Spinal cord (tissue), 10 donors: ENCODE data around the gene MRAS. TPM values are rescaled to one million over a fixed set of nuclear protein-coding genes. Genes with fewer than 3 reads are reported as not detected.

ENCODE experiments used
- DNase-seq, 6 donors: peaks; one replicate each; pipeline versions ENCODE4 v3.0.0 to v3.0.0-alpha.2; 2013 to 2015; ENCODE audit warnings: low spot score in 6 of 6, low read depth in 4 of 6
- H3K27ac ChIP-seq: one replicate; pipeline ENCODE4 v1.5.1; 2013; ENCODE audit warnings: low read depth, low read length, control low read depth
- H3K27me3 ChIP-seq: one replicate; pipeline ENCODE4 v1.6.1; 2013; ENCODE audit warnings: low read length; ENCODE audit not compliant: control insufficient read depth, insufficient read depth
- H3K36me3 ChIP-seq: one replicate; pipeline ENCODE4 v1.6.1; 2013; ENCODE audit warnings: low read length; ENCODE audit not compliant: control insufficient read depth, insufficient read depth
- H3K4me1 ChIP-seq: one replicate; pipeline ENCODE4 v1.6.1; 2013; ENCODE audit warnings: low read length; ENCODE audit not compliant: control insufficient read depth, insufficient read depth
- H3K4me3 ChIP-seq: one replicate; pipeline ENCODE4 v1.5.1; 2013; ENCODE audit warnings: low read depth, low read length, control low read depth
- H3K9me3 ChIP-seq: one replicate; pipeline ENCODE4 v1.6.1; 2013; ENCODE audit warnings: low read length; ENCODE audit not compliant: control insufficient read depth, insufficient read depth
- WGBS: methylation state at CpG from one replicate; pipeline ENCODE4 v1.1.5; 2013; ENCODE audit warnings: missing lambda C conversion rate; ENCODE audit not compliant: insufficient coverage; 5-methylcytosine and 5-hydroxymethylcytosine counted together
- long read RNA-seq, 4 donors: transcript quantifications; one replicate each; lab custom pipeline, GENCODE V29; 2026
- polyA plus RNA-seq, 2 donors: library from polyadenylated mRNA; unstranded; fragments of 120-200 nt; gene quantifications; one replicate each; pipeline ENCODE4 v1.2.1, GENCODE V29; 2013; ENCODE audit not compliant: insufficient read length in 2 of 2
- total RNA-seq, 2 donors: library from RNA; depleted of rRNA in 1 of 2; stranded (reverse); fragments of 120-200 nt in 1 of 2; fragments of >200 nt in 1 of 2; gene quantifications; one replicate each; pipeline versions ENCODE4 v1.2.3 to v1.2.4, GENCODE V29; 2013 to 2014
- donor health status: healthy.

The MRAS gene
- 10 to 100 TPM; 55.0 to 81.9 TPM for total RNA-seq
- 10 to 100 TPM; 81.4 to 83.9 TPM for polyA plus RNA-seq
- long read RNA-seq, donor 1, full-length matches to known transcripts: 17 of 30 reads
- long read RNA-seq, donor 1, partial matches to known transcripts: 7 of 30 reads
- long read RNA-seq, donor 1, other reads (novel, unspliced or antisense): 6 of 30 reads
- long read RNA-seq, donor 2, full-length matches to known transcripts: 5 of 5 reads
- long read RNA-seq, donor 2, partial matches to known transcripts: 0 of 5 reads
- long read RNA-seq, donor 2, other reads (novel, unspliced or antisense): 0 of 5 reads
- long read RNA-seq, donor 3, full-length matches to known transcripts: 5 of 5 reads
- long read RNA-seq, donor 3, partial matches to known transcripts: 0 of 5 reads
- long read RNA-seq, donor 3, other reads (novel, unspliced or antisense): 0 of 5 reads
- long read RNA-seq, donor 4: 0 reads

DNA sequence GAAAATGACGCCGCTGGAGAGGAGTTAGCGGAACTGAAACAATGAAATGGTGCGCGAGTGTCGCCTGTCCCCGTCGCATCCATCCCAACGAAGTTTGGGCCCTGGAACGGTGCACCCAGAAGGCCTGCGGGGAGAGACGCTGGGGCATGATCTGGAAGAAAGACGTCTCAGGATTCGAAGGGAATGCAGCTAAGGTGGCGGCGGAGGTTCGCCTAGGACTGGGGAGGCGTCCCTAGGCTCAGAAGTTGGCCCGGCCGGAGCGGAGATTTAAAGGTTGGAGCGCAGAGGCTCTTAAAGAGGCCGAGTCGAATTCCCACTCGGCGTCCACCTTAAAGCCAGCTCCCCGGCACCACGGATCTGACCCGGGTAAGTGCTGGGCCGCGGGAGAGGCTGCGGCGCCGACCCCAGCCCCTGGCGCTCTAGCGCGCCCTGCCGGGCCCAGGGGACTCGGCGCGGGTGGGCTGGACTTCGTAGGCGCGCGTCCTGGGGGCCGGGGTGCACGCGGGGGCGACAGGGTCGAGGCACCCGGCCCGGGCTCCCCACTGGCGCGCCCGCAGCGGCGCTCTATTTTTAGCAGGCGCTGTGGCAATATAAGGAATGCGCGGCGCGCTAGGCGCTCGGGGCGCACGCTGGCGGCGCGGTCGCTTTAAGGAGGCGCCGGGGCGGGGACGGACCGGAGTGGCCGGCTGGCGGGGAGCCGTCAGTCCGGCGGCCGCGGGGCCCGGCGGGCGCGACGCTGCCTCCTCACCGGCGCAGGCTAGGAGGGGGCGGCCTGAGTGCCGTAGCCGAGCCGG, at the start of gene MRAS:
TSS of gene MRAS (plus strand) at position 620 of the 794 bp plus-strand sequence. CDS start 24,305 bp downstream, outside the sequence.
- H3K9me3 ChIP-seq: no peaks in the 10 kb centered on the region
- peak within 1 kb of the TSS; percentile 87 for H3K27ac ChIP-seq
- DNase-seq: peak in 2 of 6 donors; percentile 81 to 89
- no peaks in the 10 kb centered on the region for H3K27me3 ChIP-seq
- H3K36me3 ChIP-seq: no peaks in the 10 kb centered on the region
- H3K4me1 ChIP-seq: peaks cover 32% of the 10 kb centered on the region
- under 1% methylated on average over 93 of the region's 93 CpGs for WGBS
- H3K4me3 ChIP-seq: peak within 1 kb of the TSS; percentile 80

DNA sequence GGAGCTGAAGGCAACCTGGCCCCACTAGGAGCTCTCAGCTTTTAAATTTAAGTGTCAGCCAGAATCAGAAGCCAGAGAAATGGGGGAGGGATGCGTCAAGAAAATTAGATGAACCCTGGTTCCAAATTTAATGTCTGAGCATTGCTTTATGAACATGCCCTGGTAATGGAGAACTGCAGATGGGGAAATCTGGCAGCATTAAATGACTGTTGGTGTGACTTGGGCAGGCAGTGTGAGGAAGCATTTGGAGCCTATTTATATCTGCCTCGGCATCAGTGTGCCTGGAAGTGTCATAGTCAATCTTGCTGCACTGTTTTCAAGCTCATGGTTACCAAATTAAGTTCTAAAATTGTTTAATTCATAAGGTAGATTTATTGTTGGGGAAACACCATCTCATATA, 47.7 kb upstream of the MRAS start:
- H3K9me3 ChIP-seq: no peaks in the 10 kb centered on the region
- H3K4me3 ChIP-seq: no peak overlapping the region
- peak in 2 of 6 donors; percentile 3 to 93 for DNase-seq
- H3K36me3 ChIP-seq: peaks cover 27% of the 10 kb centered on the region
- H3K4me1 ChIP-seq: no peaks in the 10 kb centered on the region
- H3K27ac ChIP-seq: no peak overlapping the region
- H3K27me3 ChIP-seq: no peaks in the 10 kb centered on the region
- 81% methylated on average over 1 of the region's 2 CpGs for WGBS

DNA sequence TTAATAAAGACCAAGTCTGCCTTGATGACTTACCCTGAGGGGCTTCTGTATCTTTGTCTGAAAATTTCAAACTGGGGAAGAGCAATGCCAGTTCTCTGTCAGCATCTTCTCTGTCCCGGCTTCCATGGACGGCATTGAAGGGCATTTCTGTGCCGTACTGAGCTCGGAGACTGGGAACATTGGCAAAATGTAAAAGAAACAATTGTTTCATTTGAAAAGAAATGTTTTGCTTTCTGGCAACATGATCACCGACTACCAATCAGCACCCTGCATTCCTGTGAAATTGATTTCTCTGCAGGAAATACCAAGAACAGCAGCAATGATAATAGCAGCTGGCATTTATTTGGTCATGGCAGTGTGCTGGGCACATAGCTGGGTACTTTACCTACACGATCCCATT, 44.9 kb upstream of the MRAS start:
- no peaks in the 10 kb centered on the region for H3K4me1 ChIP-seq

DNA sequence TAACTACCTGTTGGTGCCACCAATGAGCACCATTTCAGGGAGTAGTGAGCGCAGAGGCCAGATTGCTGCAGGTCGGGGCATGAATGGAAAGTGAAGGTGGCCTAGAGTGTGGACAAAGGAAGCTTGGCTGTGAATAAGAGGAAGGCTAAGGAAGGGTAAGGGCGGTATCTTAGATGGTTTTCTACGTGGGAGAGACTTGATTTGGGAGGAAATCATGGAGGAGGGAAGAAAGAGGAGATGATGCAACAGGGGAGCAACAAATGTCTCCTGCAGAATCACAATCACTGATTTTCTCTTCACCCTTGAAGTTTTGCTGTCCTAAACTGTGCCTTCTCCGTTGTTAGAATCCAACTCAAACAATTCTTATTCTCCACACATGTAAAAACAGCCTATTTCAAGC, 40.5 kb upstream of the MRAS start:
- Histone ChIP-seq H3K4me1 (no peaks in the 10 kb centered on the region), H3K36me3 (peaks cover 14% of the 10 kb centered on the region), H3K4me3 (no peak overlapping the region), H3K9me3 (peaks cover 2% of the 10 kb centered on the region), H3K27me3 (no peaks in the 10 kb centered on the region), H3K27ac (no peak overlapping the region)
- WGBS: 93% methylated on average over 4 of the region's 5 CpGs
- no peak for DNase-seq

More for the DNA sequence above, 44.9 kb upstream of the MRAS start:
- Histone ChIP-seq H3K27ac (no peak overlapping the region), H3K9me3 (no peaks in the 10 kb centered on the region), H3K4me3 (no peak overlapping the region), H3K27me3 (no peaks in the 10 kb centered on the region), H3K36me3 (peaks cover 26% of the 10 kb centered on the region)
- no peak for DNase-seq
- 74% methylated on average over 2 of the region's 6 CpGs for WGBS

GRCh38 chr3:138308783-138309182, 39.6 kb upstream of the MRAS start:
- peaks cover 14% of the 10 kb centered on the region for H3K36me3 ChIP-seq
- DNase-seq: no peak
- no peak overlapping the region for H3K4me3 ChIP-seq
- no peak overlapping the region for H3K27ac ChIP-seq
- no peaks in the 10 kb centered on the region for H3K4me1 ChIP-seq
- H3K27me3 ChIP-seq: no peaks in the 10 kb centered on the region
- peaks cover 2% of the 10 kb centered on the region for H3K9me3 ChIP-seq

GRCh38 chr3:138310494-138310893, 37.9 kb upstream of the MRAS start:
- H3K27ac ChIP-seq: no peak overlapping the region
- peaks cover 5% of the 10 kb centered on the region for H3K36me3 ChIP-seq
- H3K9me3 ChIP-seq: peaks cover 2% of the 10 kb centered on the region
- H3K27me3 ChIP-seq: no peaks in the 10 kb centered on the region
- WGBS: no CpG with 5 or more reads among the region's 4 CpGs
- no peak overlapping the region for H3K4me3 ChIP-seq
- no peaks in the 10 kb centered on the region for H3K4me1 ChIP-seq
- no peak for DNase-seq

DNA sequence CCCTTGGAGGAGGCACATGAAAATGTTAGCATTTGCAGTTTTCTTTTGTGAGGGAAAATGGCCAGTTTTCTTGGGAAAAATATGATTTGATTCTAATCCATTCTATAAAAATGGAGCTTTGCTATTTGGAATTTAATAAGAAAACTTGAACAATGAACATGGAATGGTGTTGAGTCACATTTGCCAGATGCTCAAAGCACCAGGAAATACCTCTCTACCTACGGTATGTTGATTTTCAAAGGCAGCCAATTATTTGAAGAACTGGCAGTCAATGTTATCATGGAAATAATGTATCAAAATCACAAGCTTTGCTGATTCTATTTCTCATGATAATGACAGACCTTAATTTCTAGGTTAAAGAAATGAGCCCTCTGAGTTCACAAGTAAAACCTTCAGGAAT, 33.6 kb upstream of the MRAS start:
- Histone ChIP-seq H3K4me1 (no peaks in the 10 kb centered on the region), H3K4me3 (no peak overlapping the region), H3K27ac (no peak overlapping the region), H3K27me3 (no peaks in the 10 kb centered on the region), H3K9me3 (no peaks in the 10 kb centered on the region), H3K36me3 (no peaks in the 10 kb centered on the region)
- no CpG with 5 or more reads among the region's 1 CpG for WGBS
- DNase-seq: no peak

DNA sequence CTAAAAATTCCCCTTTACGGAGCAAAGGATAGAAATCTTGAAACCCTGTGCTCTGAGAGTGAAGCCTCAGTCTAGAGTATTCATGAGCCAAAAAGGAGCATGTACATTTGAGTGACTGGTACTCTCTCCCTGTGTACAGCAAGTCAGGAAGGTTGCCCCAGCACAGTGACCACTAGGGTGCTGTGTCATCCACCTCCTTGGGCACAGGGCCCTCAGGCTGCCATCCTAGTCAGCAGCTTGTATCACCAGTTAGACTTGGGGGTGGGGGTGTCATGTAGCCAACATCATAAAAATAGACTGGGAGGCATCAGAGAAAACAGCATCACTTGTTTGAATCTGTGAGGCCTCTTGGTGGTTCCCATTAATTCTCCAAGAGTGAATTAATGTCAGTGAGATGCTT, 30.7 kb upstream of the MRAS start:
- Histone ChIP-seq H3K9me3 (no peaks in the 10 kb centered on the region), H3K27me3 (no peaks in the 10 kb centered on the region), H3K4me1 (no peaks in the 10 kb centered on the region), H3K4me3 (no peak overlapping the region), H3K27ac (no peak overlapping the region), H3K36me3 (no peaks in the 10 kb centered on the region)
- DNase-seq: no peak
- no CpG with 5 or more reads among the region's 1 CpG for WGBS

GRCh38 chr3:138323971-138324370, 24.4 kb upstream of the MRAS start:
- Histone ChIP-seq H3K36me3 (no peaks in the 10 kb centered on the region), H3K9me3 (no peaks in the 10 kb centered on the region), H3K27ac (no peak overlapping the region), H3K4me1 (peaks cover under 1% of the 10 kb centered on the region), H3K27me3 (no peaks in the 10 kb centered on the region), H3K4me3 (no peak overlapping the region)
- 57% methylated on average over 3 of the region's 4 CpGs for WGBS
- DNase-seq: peak in 1 of 6 donors; percentile 49
